ENCODE measurements around the gene APP. TPM values are rescaled to one million over a fixed set of nuclear protein-coding genes. Genes with fewer than 3 reads are reported as not detected.
"Not testable (repeated sequence)": the region's sequence is repeated elsewhere in the genome, so short reads cannot be mapped to it uniquely, and the experiment has no call there.

The APP gene
- total RNA-seq, 1 donor from 2014 or later, result 334 TPM

- no peak for DNase-seq
Observed at GRCh38 chr21:26162081-26162480, 8.5 kb downstream of the APP start.

- no peak for DNase-seq
Observed at GRCh38 chr21:26159869-26160268, 10.7 kb downstream of the APP start.

- DNase-seq, result no peak
Observed at GRCh38 chr21:26157801-26158200, 12.8 kb downstream of the APP start.

DNA sequence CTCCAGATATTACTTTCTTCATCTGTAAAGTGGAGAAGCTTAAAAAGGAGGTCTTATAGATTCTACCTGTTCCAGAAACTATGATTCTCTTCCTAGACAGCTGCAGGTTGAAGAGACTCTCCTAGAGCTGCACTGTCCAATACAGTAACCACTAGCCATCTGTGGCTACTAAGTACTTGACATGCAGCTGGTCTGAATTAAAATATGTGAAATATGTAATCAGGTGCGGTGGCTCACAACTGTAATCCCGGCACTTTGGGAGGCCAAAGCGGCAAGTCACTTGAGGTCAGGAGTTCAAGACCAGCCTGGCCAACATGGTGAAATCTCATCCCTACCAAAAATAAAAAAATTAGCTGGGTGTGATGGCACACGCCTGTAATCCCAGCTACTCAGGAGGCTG, 15.8 kb downstream of the APP start:
- DNase-seq, result no peak

DNA sequence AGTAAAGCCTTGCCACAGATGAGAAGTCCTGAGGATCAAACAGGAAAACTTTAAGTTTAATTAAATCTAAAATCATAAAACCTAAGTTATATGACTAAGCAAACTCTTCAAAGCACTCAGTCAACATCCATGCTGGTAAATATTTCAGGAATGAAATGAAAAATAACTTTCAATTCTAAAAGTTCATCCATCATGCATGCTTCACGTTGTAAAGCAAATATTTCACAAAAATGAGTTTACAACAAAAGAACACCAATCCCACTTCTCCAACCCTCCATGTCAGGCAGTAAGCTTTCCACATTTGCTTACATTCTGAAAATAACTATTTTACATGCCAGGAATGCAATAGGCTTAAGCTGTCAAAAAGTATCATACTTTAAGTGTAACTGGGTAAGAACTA, 16.8 kb downstream of the APP start:
- DNase-seq, result no peak

DNA sequence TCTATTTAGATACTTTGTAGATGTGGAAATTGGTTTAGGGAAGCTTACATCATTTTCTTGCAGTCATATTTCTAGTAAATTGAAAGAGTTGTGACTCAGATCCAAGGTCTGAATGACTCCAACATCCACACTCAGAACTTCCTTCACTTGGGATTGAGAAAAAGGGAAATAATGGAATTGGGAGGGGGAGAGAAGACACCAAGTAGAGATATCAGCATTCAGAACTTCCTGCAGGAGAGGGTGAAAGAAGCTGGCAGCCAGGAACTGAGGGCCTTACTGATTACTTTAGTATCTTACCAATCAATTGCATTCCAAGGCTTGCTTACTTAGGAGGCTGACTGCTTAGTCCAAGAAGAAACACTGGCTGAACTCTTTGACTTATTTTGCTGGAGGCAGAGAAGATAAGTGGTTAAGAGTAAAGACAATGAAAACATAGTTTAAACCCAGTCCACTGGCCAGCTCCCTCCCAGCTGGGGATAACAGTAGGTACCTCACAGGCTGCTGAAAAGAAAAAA, 21.7 kb downstream of the APP start:
- no peak for DNase-seq

DNA sequence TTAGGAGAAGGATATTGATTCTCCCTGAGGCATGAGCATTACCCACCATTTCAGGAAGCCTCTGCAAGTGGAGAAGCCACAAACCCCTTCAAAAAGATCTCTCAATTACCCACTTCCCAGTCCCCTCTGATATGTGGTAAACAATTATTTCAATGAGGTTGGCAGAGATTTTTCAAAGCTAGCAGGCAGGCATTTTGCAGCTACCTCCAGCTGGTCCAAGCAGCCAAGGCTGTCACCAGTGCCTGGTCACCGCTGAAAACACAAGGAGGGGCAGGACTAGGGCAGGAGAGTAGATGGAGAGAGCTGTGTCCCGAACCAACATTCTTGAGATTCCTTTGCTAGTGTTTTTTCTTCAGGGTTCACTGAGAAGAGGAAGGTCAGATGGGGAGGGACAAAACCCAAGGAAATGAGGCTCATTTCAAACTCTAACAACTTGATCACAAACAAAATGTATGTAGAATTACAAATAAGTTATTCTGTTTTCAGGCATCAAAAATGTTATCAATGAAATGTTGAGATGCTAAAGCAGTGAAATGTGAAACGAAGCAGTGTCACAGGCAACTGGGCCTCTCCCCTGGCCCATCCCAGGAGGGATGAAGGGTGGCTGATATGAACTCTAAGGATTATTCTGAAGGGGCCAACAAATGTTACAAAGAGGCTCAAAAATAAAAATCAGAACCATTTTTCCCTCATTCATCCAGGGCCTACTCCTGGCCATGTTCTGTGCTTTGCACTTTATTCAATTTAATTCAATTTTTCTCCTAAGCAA, 22.3 kb downstream of the APP start:
- no peak for DNase-seq

DNA sequence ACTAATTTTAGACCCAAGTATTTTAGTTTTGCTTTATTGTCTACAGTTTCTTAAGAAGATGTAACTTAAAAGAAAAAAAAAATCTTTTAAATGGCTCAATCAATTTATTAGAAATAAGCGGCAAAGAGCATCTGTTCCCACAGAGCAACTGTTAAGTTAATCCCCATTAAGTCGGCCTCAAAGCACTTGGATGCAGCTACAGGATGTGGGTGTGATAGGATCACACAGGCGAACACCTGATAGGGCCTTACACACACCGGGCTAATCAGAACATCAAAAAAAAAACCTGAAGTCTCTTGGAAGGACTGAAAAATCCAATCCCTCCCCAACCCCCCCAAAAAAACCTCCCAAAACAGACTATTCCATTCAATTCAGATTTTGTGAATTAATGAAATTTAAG, 23.0 kb downstream of the APP start:
- peak; percentile 47 for DNase-seq

- no peak for DNase-seq
Observed at GRCh38 chr21:26146681-26147080, 23.9 kb downstream of the APP start.

DNA sequence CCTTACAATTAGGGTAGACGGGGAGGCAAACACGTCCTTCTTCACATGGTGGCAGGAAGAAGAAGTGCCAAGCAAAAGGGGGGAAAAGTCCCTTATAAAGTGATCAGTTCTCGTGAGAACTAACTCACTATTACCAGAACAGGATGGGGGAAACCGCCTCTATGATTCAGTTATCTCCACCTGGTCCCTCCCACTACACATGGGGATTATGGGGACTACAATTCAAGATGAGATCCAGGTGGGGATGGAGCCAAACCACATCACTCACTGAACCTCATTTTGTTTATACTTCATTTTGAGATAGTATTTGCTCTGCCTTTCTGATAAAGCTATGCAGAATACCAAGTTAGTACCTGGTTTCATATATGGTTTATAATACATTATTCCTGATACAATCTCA, 26.5 kb downstream of the APP start:
- no peak for DNase-seq

GRCh38 chr21:26142363-26142762, 28.2 kb downstream of the APP start:
- DNase-seq, result no peak

- DNase-seq, result no peak
Observed at GRCh38 chr21:26140926-26141325, 29.6 kb downstream of the APP start.

GRCh38 chr21:26140164-26140579, 30.4 kb downstream of the APP start:
- no peak for DNase-seq

DNA sequence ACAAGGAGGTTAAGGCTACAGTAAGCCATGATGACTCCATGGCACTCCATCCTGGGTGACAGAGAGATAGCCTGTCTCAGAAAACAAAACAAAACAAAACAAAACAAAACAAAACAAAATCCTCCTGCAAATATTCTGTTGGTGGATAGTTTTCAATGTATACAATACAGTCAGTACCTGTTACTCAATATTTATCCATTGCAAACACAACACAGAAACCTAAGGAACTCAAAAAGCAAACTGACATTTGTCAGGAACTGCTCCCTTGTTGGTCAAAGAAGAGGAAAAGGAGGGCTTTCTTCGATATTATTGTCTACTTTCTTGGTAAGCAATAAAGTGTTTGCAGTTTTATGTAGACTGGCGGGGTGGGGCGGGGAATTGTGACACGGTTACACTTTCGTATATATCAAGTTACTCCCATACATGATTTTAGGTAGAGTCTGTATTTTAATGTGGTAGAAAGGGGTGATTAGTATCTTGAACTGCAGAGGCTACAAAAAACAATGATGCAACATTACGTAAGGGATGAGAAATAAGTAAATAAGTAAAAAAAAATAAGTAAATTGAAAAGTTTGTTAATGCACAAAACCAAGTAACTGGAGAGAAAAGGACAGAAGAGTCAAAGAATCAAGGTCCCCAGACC, 31.8 kb downstream of the APP start:
- DNase-seq, result no peak

- no peak for DNase-seq
Observed at GRCh38 chr21:26137379-26138060, 33.0 kb downstream of the APP start.

DNA sequence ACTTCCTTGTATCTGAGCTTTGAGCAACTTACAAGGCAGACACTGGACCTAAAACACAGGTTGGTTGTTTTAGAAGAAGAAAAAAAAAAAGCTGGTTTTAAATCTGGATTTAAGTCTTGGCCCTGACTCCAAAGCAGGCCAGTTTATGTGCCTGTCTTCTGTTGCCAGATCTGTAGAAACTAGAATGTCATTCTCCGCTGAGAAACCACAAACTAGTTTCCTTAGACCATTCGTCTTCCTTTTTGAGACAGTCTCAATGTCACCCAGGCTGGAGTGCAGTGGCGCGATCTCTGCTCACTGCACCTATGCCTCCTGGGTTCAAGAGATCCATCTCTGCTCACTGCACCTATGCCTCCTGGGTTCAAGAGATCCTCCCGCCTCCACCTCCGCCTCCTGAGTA, 33.9 kb downstream of the APP start:
- DNase-seq, result no peak

DNA sequence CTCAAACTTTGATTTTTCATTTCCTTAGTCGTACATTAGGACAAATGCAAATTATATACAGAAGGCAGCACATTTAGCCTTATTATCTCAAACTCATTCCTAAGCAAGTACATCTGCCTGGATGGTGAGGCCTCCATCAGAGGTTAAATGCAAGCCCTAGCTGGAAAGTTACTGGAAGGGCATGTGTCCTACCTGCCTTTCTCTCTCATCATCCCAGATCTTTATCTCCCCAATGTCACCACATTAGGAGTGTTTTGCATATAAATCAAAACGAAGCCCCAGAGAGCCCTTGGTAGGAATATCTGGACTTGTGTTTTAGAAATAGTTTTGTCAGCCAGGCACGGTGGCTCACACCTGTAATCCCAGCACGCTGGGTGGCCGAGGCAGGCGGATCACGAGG, 35.0 kb downstream of the APP start:
- no peak for DNase-seq

DNA sequence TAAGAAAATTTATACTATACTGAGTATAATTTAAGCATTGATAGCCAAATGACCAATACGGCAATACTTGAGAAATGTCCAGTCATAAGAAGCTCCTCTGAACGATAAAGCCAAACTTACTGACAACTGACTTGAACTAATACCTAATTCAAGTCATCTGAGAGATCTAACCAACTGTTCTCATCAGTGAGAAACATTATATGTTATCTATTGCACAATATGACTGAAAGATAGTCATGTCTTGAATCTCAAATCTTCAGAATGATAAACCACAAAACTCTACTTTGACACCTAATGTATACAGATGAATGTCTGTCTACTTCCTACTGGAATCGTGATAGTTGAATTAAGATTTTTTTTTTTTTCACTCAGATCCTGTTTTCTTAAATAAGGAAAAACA, 39.0 kb downstream of the APP start:
- DNase-seq, result no peak

- not testable (repeated sequence) for DNase-seq
Observed at GRCh38 chr21:26131053-26131452, 39.5 kb downstream of the APP start.

- no peak for DNase-seq
Observed at GRCh38 chr21:26130249-26130881, 40.2 kb downstream of the APP start.

DNA sequence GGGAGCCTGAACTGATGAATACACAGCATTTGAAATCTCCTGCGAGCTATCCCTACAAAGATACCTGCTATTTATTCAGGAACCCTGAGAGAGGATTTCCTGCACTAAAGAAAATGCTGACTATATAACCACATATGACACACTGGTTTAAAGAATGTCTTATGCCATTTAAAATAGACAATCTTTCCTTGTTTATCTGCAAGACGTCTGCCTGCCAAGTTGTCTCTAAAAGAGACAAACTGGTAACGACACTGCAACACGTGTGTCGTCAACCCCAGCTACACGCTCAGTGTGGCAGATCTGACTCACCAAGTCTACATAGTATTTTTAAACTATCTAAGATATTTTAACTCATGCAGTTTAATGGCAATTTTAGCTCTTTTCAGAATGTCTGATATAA, 42.7 kb downstream of the APP start:
- DNase-seq, result peak; percentile 38

GRCh38 chr21:26127073-26127814, 43.3 kb downstream of the APP start:
- DNase-seq, result no peak
